H1 (cell line): ENCODE measurements around the gene COL19A1. TPM values are rescaled to one million over a fixed set of nuclear protein-coding genes. Genes with fewer than 3 reads are reported as not detected.
"Not testable (repeated sequence)": the region's sequence is repeated elsewhere in the genome, so short reads cannot be mapped to it uniquely, and the experiment has no call there.

ENCODE experiments used
- CTCF ChIA-PET: fragments of 300-600 bp; sonication (Branson Sonifier 250); formaldehyde crosslinking; loops from one replicate; lab custom pipeline; 2021; ENCODE audit not compliant: partially characterized antibody; lab: Charles Lee
- POLR2A ChIA-PET: fragments of 300-600 bp; sonication (Branson Sonifier 250); formaldehyde crosslinking; loops from one replicate; lab custom pipeline; 2021; ENCODE audit warnings: inconsistent platforms; ENCODE audit not compliant: partially characterized antibody; lab: Charles Lee
- DNase-seq, 2 experiments: peaks; one replicate each; pipeline versions ENCODE4 v3.0.0 to v3.0.0-alpha.2; 2010 to 2022; ENCODE audit warnings: low spot score in 2 of 2, low read depth in 1 of 2, mixed read lengths in 1 of 2
- FAIRE-seq: peaks from 2 replicates; lab custom pipeline; 2011; peaks lifted over from hg19 to GRCh38; lab: Jason Lieb, UNC
- H2AFZ ChIP-seq: 2 replicates; pipeline ENCODE4 v1.8.1; 2012; ENCODE audit warnings: low read length, inconsistent platforms
- H2AK5ac ChIP-seq: 2 replicates; pipeline ENCODE4 v1.6.1; 2013; ENCODE audit warnings: low read depth, low read length
- H2BK120ac ChIP-seq: replicated peaks from 2 replicates; pipeline ENCODE3; 2013; ENCODE audit warnings: low read depth, low read length, inconsistent platforms
- H2BK12ac ChIP-seq: 2 replicates; pipeline ENCODE4 v1.6.1; 2013; ENCODE audit warnings: low read depth, low read length
- H2BK15ac ChIP-seq: 2 replicates; pipeline ENCODE4 v1.6.1; 2013; ENCODE audit warnings: low read length
- H2BK20ac ChIP-seq: 2 replicates; pipeline ENCODE4 v1.6.1; 2013; ENCODE audit warnings: low read length
- H2BK5ac ChIP-seq: 2 replicates; pipeline ENCODE4 v1.6.1; 2013; ENCODE audit warnings: low read depth, low read length
- H3K14ac ChIP-seq: 2 replicates; pipeline ENCODE4 v1.6.1; 2013; ENCODE audit warnings: inconsistent platforms; ENCODE audit not compliant: insufficient read length
- H3K18ac ChIP-seq: 2 replicates; pipeline ENCODE4 v1.6.1; 2013; ENCODE audit warnings: low read length; ENCODE audit errors: extremely low read depth
- H3K23ac ChIP-seq: 2 replicates; pipeline ENCODE4 v1.6.1; 2013; ENCODE audit warnings: inconsistent platforms; ENCODE audit not compliant: insufficient read length
- H3K23me2 ChIP-seq: 2 replicates; pipeline ENCODE4 v1.6.1; 2013; ENCODE audit warnings: low read depth, low read length
- H3K27ac ChIP-seq: 2 replicates; pipeline ENCODE4 v1.6.1; 2011; ENCODE audit warnings: low read depth, low read length, inconsistent platforms
- H3K27me3 ChIP-seq, 4 experiments: replicated peaks in 1 of 4; 1 replicate in 1 of 4; 2 replicates in 3 of 4; pipeline versions ENCODE4 v1.6.1 to v1.8.1; 2011 to 2013; ENCODE audit warnings: low read length in 3 of 4, mild to moderate bottlenecking in 3 of 4, inconsistent platforms in 2 of 4, mixed read lengths in 2 of 4, moderate library complexity in 1 of 4; ENCODE audit not compliant: control insufficient read depth in 3 of 4, insufficient read depth in 3 of 4; ENCODE audit errors: extremely low read depth in 1 of 4
- H3K36me3 ChIP-seq, 4 experiments: 2 replicates each; pipeline versions ENCODE4 v1.6.1 to v1.8.1; 2011 to 2013; ENCODE audit warnings: mild to moderate bottlenecking in 4 of 4, low read length in 3 of 4, moderate library complexity in 2 of 4, control low read depth in 1 of 4, inconsistent platforms in 1 of 4; ENCODE audit not compliant: insufficient read depth in 4 of 4, control insufficient read depth in 2 of 4
- H3K4ac ChIP-seq: replicated peaks from 2 replicates; pipeline ENCODE3; 2013; ENCODE audit warnings: low read length, low read depth, mixed read lengths, inconsistent platforms; ENCODE audit not compliant: insufficient read length
- H3K4me1 ChIP-seq, 4 experiments: replicated peaks in 1 of 4; 1 replicate in 1 of 4; 2 replicates in 3 of 4; pipeline versions ENCODE4 v1.6.1 to v1.8.1; 2011 to 2013; ENCODE audit warnings: low read length in 3 of 4, inconsistent platforms in 2 of 4, mixed read lengths in 1 of 4; ENCODE audit not compliant: insufficient read depth in 4 of 4, control insufficient read depth in 3 of 4
- H3K4me2 ChIP-seq, 2 experiments: 2 replicates each; pipeline versions ENCODE4 v1.6.1 to v1.8.1; 2011 to 2013; ENCODE audit warnings: low read depth in 2 of 2, low read length in 2 of 2, control low read depth in 1 of 2, inconsistent platforms in 1 of 2, mild to moderate bottlenecking in 1 of 2; ENCODE audit not compliant: insufficient read depth in 1 of 2
- H3K4me3 ChIP-seq, 4 experiments: fragments of 200-600, 300-600 bp in 1 of 4; sonication (generic), shearing (Covaris generic), sonication (Bioruptor Twin) in 1 of 4; 2 replicates each; pipeline versions ENCODE4 v1.5.1 to v1.8.1; 2011 to 2016; ENCODE audit warnings: low read length in 4 of 4, low read depth in 3 of 4, control low read depth in 2 of 4, inconsistent platforms in 2 of 4, mild to moderate bottlenecking in 2 of 4, mixed read lengths in 1 of 4, moderate library complexity in 1 of 4; ENCODE audit not compliant: insufficient read depth in 2 of 4; ENCODE audit errors: extremely low read depth in 1 of 4
- H3K56ac ChIP-seq: replicated peaks from 2 replicates; pipeline ENCODE3; 2013; ENCODE audit warnings: low read depth, mild to moderate bottlenecking, mixed read lengths, low read length, inconsistent platforms; ENCODE audit not compliant: insufficient read length
- H3K79me1 ChIP-seq: 2 replicates; pipeline ENCODE4 v1.6.1; 2013; ENCODE audit warnings: low read depth, low read length, control low read depth
- H3K79me2 ChIP-seq, 2 experiments: 2 replicates each; pipeline versions ENCODE4 v1.6.1 to v1.8.1; 2012 to 2013; ENCODE audit warnings: low read length in 2 of 2, mild to moderate bottlenecking in 2 of 2, inconsistent platforms in 1 of 2; ENCODE audit not compliant: insufficient read depth in 2 of 2, control insufficient read depth in 1 of 2
- H3K9ac ChIP-seq, 4 experiments: replicated peaks in 1 of 4; 1 replicate in 1 of 4; 2 replicates in 3 of 4; pipeline versions ENCODE4 v1.6.1 to v1.8.1; 2011 to 2013; ENCODE audit warnings: low read depth in 3 of 4, low read length in 3 of 4, control low read depth in 2 of 4, mild to moderate bottlenecking in 2 of 4, moderate library complexity in 2 of 4, inconsistent platforms in 1 of 4; ENCODE audit errors: extremely low read depth in 1 of 4
- H3K9me3 ChIP-seq, 2 experiments: 2 replicates each; pipeline versions ENCODE4 v1.6.1 to v1.8.1; 2012 to 2013; ENCODE audit warnings: mild to moderate bottlenecking in 2 of 2, moderate library complexity in 2 of 2, control low read depth in 1 of 2, inconsistent platforms in 1 of 2, low read depth in 1 of 2, low read length in 1 of 2, mixed read lengths in 1 of 2; ENCODE audit not compliant: insufficient read depth in 2 of 2
- H4K20me1 ChIP-seq, 2 experiments: replicated peaks in 1 of 2; 2 replicates each; pipeline versions ENCODE3 to v1.8.1; 2011 to 2013; ENCODE audit warnings: inconsistent platforms in 2 of 2, low read length in 2 of 2, mild to moderate bottlenecking in 1 of 2; ENCODE audit not compliant: insufficient read depth in 2 of 2, control insufficient read depth in 1 of 2
- H4K5ac ChIP-seq: 2 replicates; pipeline ENCODE4 v1.6.1; 2013; ENCODE audit warnings: low read length, low read depth, mixed read lengths, inconsistent platforms; ENCODE audit not compliant: insufficient read length
- H4K8ac ChIP-seq: 2 replicates; pipeline ENCODE4 v1.8.0; 2013; ENCODE audit warnings: mild to moderate bottlenecking, moderate library complexity, low read length, inconsistent platforms; ENCODE audit not compliant: insufficient read depth; ENCODE audit errors: extremely low read depth
- H4K91ac ChIP-seq: replicated peaks from 2 replicates; pipeline ENCODE3; 2013; ENCODE audit warnings: low read length, mixed read lengths, inconsistent platforms; ENCODE audit not compliant: insufficient read length
- TBP ChIP-seq: IDR thresholded peaks from 2 replicates; pipeline ENCODE4 v1.6.1; 2011; ENCODE audit warnings: low read depth, low read length, improper control_type of control experiment
- WGBS, 2 experiments: shearing (Covaris generic) in 1 of 2; methylation state at CpG; one replicate each; pipeline versions ENCODE4 v1.1.6 to v1.1.7; 2013 to 2015; ENCODE audit warnings: low lambda C conversion rate in 2 of 2, mixed read lengths in 2 of 2, inconsistent platforms in 1 of 2, low coverage in 1 of 2, missing lambda C conversion rate in 1 of 2; ENCODE audit not compliant: insufficient replicate concordance in 2 of 2, insufficient coverage in 1 of 2, insufficient read length in 1 of 2; ENCODE audit errors: extremely low coverage in 1 of 2, missing lambda C conversion rate in 1 of 2; 5-methylcytosine and 5-hydroxymethylcytosine counted together
- polyA plus RNA-seq, 7 experiments: library from polyadenylated mRNA; depleted of rRNA in 3 of 7; stranded (reverse) in 5 of 7; unstranded in 2 of 7; fragments of >200 nt in 5 of 7; fragments of 200-250 nt in 2 of 7; gene quantifications; 1 replicate in 5 of 7; 2 replicates in 1 of 7; 4 replicates in 1 of 7; pipeline versions ENCODE4 v1.2.1 to v1.2.3, GENCODE V29; 2011 to 2013; ENCODE audit warnings: missing spikeins in 2 of 7, mixed read lengths in 2 of 7
- total RNA-seq: library from RNA; stranded (reverse); fragmentation: NEBNext Ultra II Directional; extraction: Animal tissue kit (Norgen Biotek cat#: 25700); gene quantifications from 2 replicates; pipeline ENCODE4 v1.2.1, GENCODE V29; 2021

The COL19A1 gene
- total and polyA plus RNA-seq, 2 of the 8 experiments (the other 6 are each of a cell fraction or from before 2014, with no cell fraction given), result not detected

DNA sequence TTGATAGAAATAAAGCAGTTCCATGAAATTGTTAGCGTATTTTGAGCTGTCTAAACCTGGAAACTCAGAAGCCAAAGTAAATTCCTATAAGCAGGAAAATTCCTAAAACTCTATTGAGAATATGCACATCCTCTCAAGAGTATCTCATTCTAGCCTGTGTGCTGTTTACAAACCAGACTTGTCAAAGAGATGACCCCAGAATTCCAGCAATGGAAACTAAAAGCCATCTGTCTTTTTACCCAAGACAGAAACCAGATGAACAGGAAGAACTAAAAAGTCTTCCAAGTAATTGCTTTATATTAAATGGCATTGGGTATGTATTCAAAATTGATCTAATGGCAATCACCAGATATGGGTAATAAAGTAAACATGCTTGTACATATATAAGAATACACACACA is 92.6 kb downstream of the COL19A1 start:
- CTCF ChIA-PET, result no interaction called here
- H2AFZ ChIP-seq, result no peak overlapping the region
- no peaks in the 10 kb centered on the region for H3K79me2 ChIP-seq
- no peak overlapping the region for H4K91ac ChIP-seq
- H3K9me3 ChIP-seq, result no peaks in the 10 kb centered on the region
- no peaks in the 10 kb centered on the region for H4K20me1 ChIP-seq
- no peak overlapping the region for H3K14ac ChIP-seq
- H3K9ac ChIP-seq, result no peak overlapping the region
- no peak overlapping the region for H3K27ac ChIP-seq
- no peak overlapping the region for H4K5ac ChIP-seq
- no peak overlapping the region for H3K23ac ChIP-seq
- no peak overlapping the region for H4K8ac ChIP-seq
- no peak overlapping the region for H2AK5ac ChIP-seq
- no peak overlapping the region for H3K56ac ChIP-seq
- no peak overlapping the region for H2BK120ac ChIP-seq
- TF ChIP-seq TBP, result no peak
- H3K18ac ChIP-seq, result no peak overlapping the region
- no peak overlapping the region for H2BK20ac ChIP-seq
- H2BK12ac ChIP-seq, result no peak overlapping the region
- no peaks in the 10 kb centered on the region for H3K36me3 ChIP-seq
- H2BK15ac ChIP-seq, result no peak overlapping the region
- no peaks in the 10 kb centered on the region for H3K4me1 ChIP-seq
- DNase-seq (no peak), FAIRE-seq (no peak)
- POLR2A ChIA-PET, result no interaction called here
- H3K4me2 ChIP-seq, result no peak overlapping the region
- H3K23me2 ChIP-seq, result no peaks in the 10 kb centered on the region
- no peak overlapping the region for H2BK5ac ChIP-seq
- no peaks in the 10 kb centered on the region for H3K79me1 ChIP-seq
- no peak overlapping the region for H3K4ac ChIP-seq
- H3K27me3 ChIP-seq, result no peaks in the 10 kb centered on the region
- 88% methylated on average over 1 of the region's 1 CpG; no CpG with 5 or more reads in 1 of the 2 experiments for WGBS, 2 experiments
- H3K4me3 ChIP-seq, result no peak overlapping the region

DNA sequence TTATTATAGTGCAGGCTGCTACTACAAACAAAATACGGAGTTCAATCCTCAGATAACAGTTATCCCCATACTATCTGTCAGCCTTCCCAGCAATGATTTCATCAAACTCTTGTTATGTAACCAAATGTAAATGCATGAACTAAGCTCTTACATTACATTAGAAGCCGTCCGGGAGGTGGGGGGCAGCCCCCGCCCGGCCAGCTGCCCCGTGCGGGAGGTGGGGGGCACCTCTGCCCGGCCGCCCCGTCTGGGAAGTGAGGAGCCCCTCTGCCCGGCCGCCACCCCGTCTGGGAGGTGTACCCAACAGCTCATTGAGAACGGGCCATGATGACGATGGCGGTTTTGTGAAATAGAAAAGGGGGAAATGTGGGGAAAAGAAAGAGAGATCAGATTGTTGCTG is 99.6 kb downstream of the COL19A1 start:
- WGBS, 2 experiments, result 97% methylated on average over 9 of the region's 16 CpGs; no CpG with 5 or more reads in 1 of the 2 experiments

More for the DNA sequence above, 99.6 kb downstream of the COL19A1 start:
- H4K20me1 ChIP-seq, H2BK5ac ChIP-seq, H3K56ac ChIP-seq, H3K27ac ChIP-seq, H3K4me2 ChIP-seq, H4K5ac ChIP-seq, H3K23me2 ChIP-seq, POLR2A ChIA-PET, H2BK12ac ChIP-seq, H4K8ac ChIP-seq, H3K36me3 ChIP-seq, H2BK20ac ChIP-seq, DNase-seq, H3K9me3 ChIP-seq, FAIRE-seq, H2AK5ac ChIP-seq, H3K9ac ChIP-seq, H3K79me2 ChIP-seq, H2BK15ac ChIP-seq, H2AFZ ChIP-seq, H3K23ac ChIP-seq, H4K91ac ChIP-seq, H3K79me1 ChIP-seq, H3K18ac ChIP-seq, H3K4ac ChIP-seq, H3K27me3 ChIP-seq, H3K4me1 ChIP-seq, H2BK120ac ChIP-seq, H3K4me3 ChIP-seq, H3K14ac ChIP-seq: not testable (repeated sequence)
- CTCF ChIA-PET, result interaction anchor here (0.9 kb wide), 1 partner anchor 21 kb away, joined by 3 read pairs; no protein-coding TSS in a partner anchor
